Tibial artery (tissue), 4 donors: Measurements from ENCODE around the gene TM9SF3.

Experiments used
- DNase-seq, 2 donors: peaks; one replicate each; pipeline ENCODE4 v3.0.0-alpha.2; 2019
- H3K27ac ChIP-seq, 2 donors: fragments of 200-600 bp; sonication (generic) in 1 of 2; 1 replicate in 1 of 2; 2 replicates in 1 of 2; pipeline ENCODE4 v1.5.1; 2018 to 2019; ENCODE audit warnings: mild to moderate bottlenecking in 1 of 2
- H3K27me3 ChIP-seq, 2 donors: fragments of 200-600 bp; sonication (generic) in 1 of 2; one replicate each; pipeline versions ENCODE4 v1.5.1 to v1.6.0; 2016 to 2019
- H3K36me3 ChIP-seq, 3 donors: fragments of 200-600 bp; sonication (generic) in 2 of 3; one replicate each; pipeline ENCODE4 v1.5.1; 2016 to 2019; ENCODE audit warnings: mild to moderate bottlenecking in 2 of 3
- H3K4me1 ChIP-seq, 4 donors: fragments of 200-600 bp; sonication (generic) in 2 of 4; 1 replicate in 3 of 4; 2 replicates in 1 of 4; pipeline ENCODE4 v1.5.1; 2016 to 2019
- H3K4me3 ChIP-seq, 2 donors: fragments of 200-600 bp; sonication (generic) in 1 of 2; 1 replicate in 1 of 2; 2 replicates in 1 of 2; pipeline ENCODE4 v1.5.1; 2018 to 2019; ENCODE audit warnings: mild to moderate bottlenecking in 2 of 2
- H3K9me3 ChIP-seq, 3 donors: fragments of 200-600 bp; sonication (generic) in 1 of 3; one replicate each; pipeline ENCODE4 v1.5.1; 2016 to 2019
- intact Hi-C: fragments of 100-400 bp; cut with DNase I; formaldehyde crosslinking; loops from one replicate; pipeline ENCODE4 v1.15.0; 2023; ENCODE audit warnings: low total_unique reads
- TF ChIP-seq, protein P1 (sequence below), 2 experiments: fragments of 200-600 bp in 1 of 2; fragments of 450-650 bp in 1 of 2; IDR thresholded peaks; one replicate each; pipeline ENCODE4 v1.5.1; 2017 to 2019; ENCODE audit warnings: antibody characterized with exemption in 2 of 2, mild to moderate bottlenecking in 1 of 2, moderate library complexity in 1 of 2

Gene TM9SF3

DNA sequence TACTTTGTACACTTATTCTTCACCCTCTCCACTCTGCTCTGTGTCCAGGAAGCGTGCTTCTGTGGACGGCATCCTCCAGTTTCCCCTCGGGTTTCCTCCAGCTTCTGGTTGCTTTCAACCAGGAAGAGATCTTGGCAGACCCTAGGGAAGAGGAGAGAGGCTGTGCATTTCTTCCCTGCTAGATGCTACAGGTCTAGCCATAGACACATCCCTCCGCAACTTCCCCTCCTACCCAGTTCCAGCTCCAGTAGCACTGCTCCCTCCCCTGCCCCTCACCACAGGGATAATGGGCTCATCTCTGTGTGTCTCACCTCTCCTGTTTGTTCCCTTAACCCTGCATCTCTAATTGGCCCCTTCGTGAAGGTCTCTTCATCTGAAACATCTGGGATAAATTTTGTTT is 89.4 kb downstream of the TM9SF3 start:
- TF ChIP-seq, protein P1, sequence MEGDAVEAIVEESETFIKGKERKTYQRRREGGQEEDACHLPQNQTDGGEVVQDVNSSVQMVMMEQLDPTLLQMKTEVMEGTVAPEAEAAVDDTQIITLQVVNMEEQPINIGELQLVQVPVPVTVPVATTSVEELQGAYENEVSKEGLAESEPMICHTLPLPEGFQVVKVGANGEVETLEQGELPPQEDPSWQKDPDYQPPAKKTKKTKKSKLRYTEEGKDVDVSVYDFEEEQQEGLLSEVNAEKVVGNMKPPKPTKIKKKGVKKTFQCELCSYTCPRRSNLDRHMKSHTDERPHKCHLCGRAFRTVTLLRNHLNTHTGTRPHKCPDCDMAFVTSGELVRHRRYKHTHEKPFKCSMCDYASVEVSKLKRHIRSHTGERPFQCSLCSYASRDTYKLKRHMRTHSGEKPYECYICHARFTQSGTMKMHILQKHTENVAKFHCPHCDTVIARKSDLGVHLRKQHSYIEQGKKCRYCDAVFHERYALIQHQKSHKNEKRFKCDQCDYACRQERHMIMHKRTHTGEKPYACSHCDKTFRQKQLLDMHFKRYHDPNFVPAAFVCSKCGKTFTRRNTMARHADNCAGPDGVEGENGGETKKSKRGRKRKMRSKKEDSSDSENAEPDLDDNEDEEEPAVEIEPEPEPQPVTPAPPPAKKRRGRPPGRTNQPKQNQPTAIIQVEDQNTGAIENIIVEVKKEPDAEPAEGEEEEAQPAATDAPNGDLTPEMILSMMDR (IDR thresholded peaks at IDR 0.05): no peak
- H3K27me3 ChIP-seq: peaks cover 0 to 4% of the 10 kb centered on the region in 2 donors
- no peak for DNase-seq
- no peaks in the 10 kb centered on the region for H3K36me3 ChIP-seq
- H3K9me3 ChIP-seq: no peaks in the 10 kb centered on the region
- no peak overlapping the region for H3K27ac ChIP-seq
- no peak overlapping the region for H3K4me3 ChIP-seq
- H3K4me1 ChIP-seq: no peaks in the 10 kb centered on the region
- intact Hi-C loops: no loop called here

DNA sequence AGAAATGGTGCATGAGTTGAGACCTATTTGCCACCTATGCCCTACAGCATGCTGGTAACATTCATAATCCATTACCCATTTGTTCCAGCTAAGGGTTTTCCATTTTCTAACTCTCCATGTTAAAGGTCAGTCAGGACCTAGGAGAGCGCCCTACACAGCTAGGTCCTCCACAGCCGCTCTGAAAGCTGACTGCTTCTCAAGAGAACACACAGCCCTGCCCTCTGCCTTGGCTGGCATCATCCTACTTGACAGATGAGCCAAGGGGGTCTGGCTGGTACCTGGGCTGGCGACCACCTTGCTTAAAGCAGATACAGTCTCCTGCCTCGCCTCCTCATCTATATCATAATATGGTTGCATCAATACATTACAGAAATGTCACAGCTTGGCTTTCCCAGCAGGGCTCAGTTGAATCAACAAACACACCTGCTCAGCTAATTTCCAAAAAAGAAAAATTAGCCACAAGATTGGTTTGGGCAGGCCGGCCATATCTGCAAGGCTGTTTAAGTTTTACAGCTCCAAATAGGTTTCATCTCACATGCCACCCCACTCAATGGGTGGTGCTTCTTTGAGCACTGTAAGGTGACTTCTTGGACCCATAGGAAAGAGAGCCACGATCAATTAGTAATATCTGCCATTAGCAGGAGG is 90.4 kb downstream of the TM9SF3 start:
- Histone ChIP-seq H3K9me3 (no peaks in the 10 kb centered on the region), H3K4me1 (no peaks in the 10 kb centered on the region), H3K4me3 (no peak overlapping the region), H3K27me3 (peaks cover 0 to 3% of the 10 kb centered on the region in 2 donors), H3K36me3 (no peaks in the 10 kb centered on the region), H3K27ac (no peak overlapping the region)
- TF ChIP-seq, protein P1 (IDR thresholded peaks at IDR 0.05): no peak
- intact Hi-C loops: no loop called here
- no peak for DNase-seq

DNA sequence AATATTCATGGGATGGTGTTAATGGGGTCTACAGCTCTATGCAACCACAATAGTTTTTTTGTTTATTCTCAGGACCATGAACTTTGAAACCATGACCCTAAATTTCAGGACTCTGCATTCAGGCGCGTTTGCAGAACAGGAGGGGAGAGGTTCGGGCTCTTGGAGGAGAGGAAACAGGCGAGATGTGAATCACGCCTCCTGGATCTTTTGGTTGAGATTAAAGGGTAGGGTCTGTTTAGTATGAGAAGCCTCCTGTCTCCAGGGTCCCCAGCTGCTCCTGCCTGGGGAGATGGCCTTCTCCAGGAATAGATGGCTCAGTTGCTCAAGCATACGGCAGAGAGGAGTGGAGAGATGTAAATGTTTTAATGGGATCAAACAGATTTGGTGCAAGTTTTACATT is 91.3 kb downstream of the TM9SF3 start:
- Histone ChIP-seq H3K27ac (no peak overlapping the region), H3K36me3 (no peaks in the 10 kb centered on the region), H3K27me3 (peaks cover 0 to 3% of the 10 kb centered on the region in 2 donors), H3K4me1 (no peaks in the 10 kb centered on the region), H3K4me3 (no peak overlapping the region), H3K9me3 (no peaks in the 10 kb centered on the region)
- TF ChIP-seq, protein P1 (IDR thresholded peaks at IDR 0.05): no peak
- intact Hi-C loops: no loop called here
- DNase-seq: no peak

DNA sequence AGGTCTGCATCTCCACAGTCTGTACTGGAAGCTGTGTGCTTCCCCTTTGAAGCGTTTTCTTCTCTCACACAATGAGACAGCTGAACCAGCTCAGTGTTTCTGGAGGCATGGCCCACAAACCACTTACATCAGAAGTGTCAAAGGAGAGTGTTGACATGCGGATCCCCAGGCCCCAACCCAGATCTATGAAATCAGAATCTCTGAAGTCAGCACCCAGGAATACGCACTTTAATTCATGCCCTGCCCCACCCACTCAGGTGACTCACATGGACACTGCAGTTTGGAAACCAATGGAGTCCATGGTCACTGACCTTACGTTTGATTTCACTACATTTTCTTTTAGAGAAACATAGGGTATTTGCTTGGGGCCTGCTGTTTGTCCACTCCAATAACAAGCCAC is 92.1 kb downstream of the TM9SF3 start:
- intact Hi-C loops: no loop called here

DNA sequence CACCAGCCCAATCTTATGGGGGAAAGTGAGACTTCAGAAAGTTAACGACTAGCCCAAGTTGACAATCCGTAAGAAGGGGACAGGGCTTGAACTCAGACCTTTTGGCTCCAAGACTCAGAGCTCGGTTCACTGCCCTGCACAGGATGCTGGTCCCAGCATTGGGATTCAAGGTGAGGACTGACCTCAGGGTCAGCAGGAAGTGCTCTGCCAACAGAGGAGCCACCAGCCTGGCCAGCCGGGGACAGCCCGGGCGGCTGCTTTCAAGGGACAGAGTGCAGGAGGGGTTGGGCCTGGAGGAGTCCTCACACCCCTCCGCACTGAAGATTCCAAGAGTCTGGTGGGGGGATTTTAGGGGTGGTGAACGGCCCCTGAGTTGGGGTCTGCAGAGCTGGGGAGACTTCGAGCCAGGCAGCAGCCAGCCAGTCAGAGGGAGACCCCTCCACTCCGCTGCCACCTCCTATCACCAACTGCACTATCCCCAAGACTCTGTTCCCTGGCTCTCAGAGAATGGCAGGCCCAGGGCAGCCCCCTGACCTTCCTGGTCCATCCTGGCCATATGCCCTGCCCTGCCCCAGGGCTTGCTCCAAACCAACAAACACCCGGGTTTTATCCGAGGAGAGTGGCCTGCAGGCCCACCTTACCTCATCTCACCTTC is 92.8 kb downstream of the TM9SF3 start:
- DNase-seq: no peak
- no peaks in the 10 kb centered on the region for H3K36me3 ChIP-seq
- intact Hi-C loops: no loop called here

More for the DNA sequence above, 92.1 kb downstream of the TM9SF3 start:
- Histone ChIP-seq H3K4me3 (no peak overlapping the region), H3K27me3 (peaks cover 0 to 3% of the 10 kb centered on the region in 2 donors), H3K27ac (no peak overlapping the region), H3K36me3 (no peaks in the 10 kb centered on the region), H3K9me3 (no peaks in the 10 kb centered on the region), H3K4me1 (no peaks in the 10 kb centered on the region)
- DNase-seq: no peak
- TF ChIP-seq, protein P1 (IDR thresholded peaks at IDR 0.05): no peak

More for the DNA sequence above, 92.8 kb downstream of the TM9SF3 start:
- Histone ChIP-seq H3K4me3 (no peak overlapping the region), H3K9me3 (no peaks in the 10 kb centered on the region), H3K4me1 (no peaks in the 10 kb centered on the region), H3K27ac (no peak overlapping the region), H3K27me3 (peaks cover 0 to 4% of the 10 kb centered on the region in 2 donors)
- TF ChIP-seq, protein P1 (IDR thresholded peaks at IDR 0.05): no peak
